Renal cortex interstitium (tissue), 11 donors: ENCODE data around the gene KAT7. TPM values are rescaled to one million over a fixed set of nuclear protein-coding genes. Genes with fewer than 3 reads are reported as not detected.
A peak's percentile ranks its signal among the peaks of the same experiment; 100 is the strongest.
"Not testable (repeated sequence)": the region's sequence is repeated elsewhere in the genome, so short reads cannot be mapped to it uniquely, and the experiment has no call there.

Source experiments
- DNase-seq, 11 donors: peaks; one replicate each; pipeline ENCODE4 v3.0.0-alpha.2; 2013; ENCODE audit warnings: low read depth in 9 of 11, low spot score in 4 of 11; ENCODE audit errors: extremely low read depth in 1 of 11
- polyA plus RNA-seq, 3 donors: library from polyadenylated mRNA; unstranded; fragments of 120-200 nt; gene quantifications; one replicate each; pipeline ENCODE4 v1.2.1, GENCODE V29; 2013; ENCODE audit not compliant: insufficient read length in 3 of 3

Gene KAT7
- polyA plus RNA-seq, 3 donors: 49.1 to 54.9 (median 52.1) TPM

DNA sequence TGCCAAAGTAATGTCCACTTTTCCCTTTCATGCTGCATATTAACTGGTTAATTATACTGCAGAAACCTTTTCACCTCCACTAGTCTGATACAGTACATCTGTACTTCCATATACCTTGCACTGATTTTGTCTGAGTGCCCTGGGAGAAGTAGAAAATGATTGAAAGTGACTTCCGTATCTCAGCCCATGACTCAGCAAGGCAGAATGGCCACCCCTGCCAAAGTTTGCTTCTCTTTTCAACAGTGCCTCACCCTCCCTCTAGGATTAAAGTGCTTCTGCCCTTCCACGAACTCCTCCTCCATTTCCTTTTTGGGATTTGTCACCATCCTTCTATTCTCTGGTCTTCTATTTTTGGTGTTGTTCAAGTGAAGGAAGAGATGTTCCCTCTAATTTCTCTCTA is 39.8 kb downstream of the KAT7 start:
- DNase-seq: not testable (repeated sequence)

DNA sequence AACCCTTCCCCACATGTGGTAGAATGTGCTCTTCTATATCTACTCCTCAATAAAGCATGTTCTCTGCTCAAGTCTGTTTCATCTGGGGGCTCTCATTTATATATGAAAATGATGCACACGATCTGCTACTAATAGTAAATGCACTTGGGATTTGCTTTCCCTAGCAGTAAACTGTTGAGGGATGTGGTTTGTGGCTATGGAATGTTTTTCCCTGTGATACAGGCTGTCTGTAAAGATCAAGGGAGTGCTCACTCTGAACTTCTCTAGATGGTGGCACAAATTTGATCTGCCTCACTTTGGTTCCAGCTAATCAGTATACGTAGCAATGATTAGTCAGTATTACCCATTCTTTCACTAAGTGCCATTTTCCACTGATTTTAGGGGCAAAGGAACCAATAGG is 40.5 kb downstream of the KAT7 start:
- DNase-seq: no peak

DNA sequence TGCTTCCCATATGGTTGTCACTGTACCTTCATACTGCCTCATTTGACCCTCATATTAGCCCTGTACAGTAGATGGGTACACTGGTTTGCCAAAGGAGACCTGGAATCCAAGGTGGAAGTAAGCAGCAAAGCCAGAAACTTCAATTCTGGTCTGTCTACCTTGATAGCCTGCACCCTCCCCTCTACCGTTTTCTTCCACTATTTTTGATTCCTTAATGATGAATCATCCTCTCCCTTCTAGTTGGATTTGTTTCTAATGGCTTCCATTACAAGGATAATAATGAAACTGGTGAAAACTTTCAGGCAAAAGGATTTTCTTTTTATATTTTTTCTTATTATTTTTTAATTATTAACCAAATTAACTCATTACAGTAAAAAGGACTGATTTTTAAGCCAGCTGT is 42.1 kb downstream of the KAT7 start:
- DNase-seq: no peak

DNA sequence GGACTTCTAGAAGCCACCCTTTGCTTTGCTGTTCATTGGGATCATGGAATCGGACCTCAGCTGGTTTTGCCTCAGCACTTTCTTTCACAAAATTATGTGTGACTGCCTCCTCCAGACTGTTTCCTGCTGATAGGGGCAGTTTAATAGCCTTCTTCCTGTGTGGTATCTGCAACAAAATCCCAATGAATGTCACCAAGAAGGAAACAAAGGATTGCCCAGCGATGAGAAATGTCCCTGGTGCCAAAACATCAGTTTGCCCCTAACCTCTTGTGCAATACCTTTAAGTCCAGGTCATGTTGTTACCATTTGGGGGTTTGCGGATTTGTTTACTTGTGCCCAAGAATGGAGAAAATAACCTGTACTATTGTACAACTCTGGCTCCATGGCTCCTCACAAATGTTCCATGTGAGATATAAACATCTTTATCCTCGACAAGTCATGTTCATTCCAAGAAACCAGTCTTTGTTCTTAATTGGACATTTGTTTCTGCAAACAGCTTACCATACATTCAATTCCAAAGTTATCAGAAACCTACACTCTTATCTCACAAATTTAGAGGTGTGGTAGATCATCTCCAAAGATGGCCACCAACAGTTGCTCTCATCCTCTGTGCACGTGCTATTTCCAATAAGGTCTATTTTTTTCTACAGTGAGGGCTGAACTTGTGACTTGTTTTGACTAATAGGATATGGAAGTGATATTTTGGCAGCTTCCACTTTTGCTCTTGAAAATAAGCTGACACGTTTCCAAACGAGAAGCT is 44.5 kb downstream of the KAT7 start:
- no peak for DNase-seq

DNA sequence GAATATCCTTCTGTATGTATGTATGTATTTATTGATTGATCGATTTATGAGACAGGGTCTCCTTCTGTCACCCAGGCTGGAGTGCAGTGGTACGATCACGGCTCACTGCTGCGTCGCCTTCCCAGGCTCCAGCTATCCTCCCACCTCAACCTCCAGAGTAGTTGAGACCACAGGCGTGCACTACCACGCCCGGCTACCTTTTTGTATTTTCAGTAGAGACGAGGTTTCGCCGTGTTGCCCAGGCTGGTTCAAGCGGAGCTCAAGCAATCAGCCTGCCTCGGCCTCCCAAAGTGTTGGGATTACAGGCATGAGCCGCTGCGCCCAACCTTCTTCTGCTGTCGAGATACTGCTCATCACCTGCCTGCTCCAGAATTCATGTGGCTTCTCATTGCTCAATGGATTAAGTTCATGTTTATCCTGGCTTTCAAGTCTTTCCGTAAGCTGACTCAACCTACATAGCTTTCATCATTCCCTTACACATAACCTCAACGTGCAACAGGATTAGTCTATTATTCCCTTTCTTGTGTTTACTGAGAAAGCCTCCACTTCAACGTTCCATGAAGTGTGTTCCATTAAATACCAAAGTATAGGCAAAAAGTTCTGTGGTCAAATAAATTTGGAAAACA is 45.8 kb downstream of the KAT7 start:
- DNase-seq: no peak

DNA sequence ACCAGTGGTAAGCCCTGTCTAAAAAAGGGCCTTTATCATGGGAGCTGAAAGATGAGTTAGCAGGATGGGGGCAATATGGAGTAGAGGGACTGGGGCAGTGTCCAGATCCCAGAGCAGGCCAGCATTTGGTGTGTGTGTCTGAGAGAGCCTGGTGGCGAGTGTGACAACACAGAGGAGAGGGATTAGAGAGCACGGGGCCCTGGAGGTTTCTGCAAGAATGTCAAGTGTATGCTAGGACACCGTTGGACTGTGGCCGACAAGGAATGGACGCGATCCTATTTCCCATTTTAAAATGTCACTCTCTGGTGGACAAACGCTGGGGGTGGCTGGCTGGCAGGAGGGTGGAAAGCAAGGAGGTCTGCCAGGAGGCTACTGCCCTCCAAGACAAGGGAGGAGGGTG is 47.0 kb downstream of the KAT7 start:
- DNase-seq: no peak

DNA sequence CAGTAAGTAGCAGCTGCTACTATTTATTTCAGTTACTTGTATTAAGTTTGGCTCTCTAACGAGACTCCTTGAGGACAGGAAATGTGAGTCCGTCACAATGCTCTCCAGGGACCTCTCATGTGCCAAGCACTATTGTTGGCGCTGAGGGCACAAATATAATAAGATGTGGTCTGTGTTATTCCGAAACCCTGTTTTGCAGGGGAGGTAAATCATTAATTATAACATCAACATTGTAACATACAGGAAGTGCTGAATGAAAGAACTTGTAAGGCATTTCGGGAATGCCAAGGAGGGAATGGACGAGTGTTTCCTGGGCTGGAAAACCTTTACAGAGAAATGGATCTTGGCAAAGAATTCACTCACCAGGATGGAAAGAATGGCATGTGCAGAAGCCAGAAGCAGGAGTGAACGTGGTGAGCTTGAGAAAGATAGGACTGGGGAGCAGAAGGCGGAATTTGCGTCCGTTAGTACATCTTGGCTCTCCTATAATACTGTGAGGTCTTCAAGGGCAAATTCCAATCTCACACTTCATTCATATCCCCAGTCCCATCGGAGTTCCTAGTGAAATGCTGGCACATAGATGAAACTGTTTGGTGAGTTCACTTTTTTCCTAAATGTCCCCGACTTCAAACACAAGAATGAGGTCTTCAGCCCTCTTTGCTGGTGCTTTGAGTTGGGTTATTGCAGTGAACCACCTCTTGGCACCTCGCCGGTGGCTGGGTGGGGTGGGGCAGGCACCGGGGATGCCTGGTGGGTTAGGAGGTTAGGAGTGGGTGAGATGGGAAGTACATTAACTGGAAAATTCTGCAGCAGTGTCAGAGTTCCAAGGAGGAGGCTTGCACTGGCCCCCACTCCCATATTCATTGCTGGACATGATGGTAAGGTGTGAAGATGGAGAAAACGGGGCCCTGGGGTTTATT is 47.9 kb downstream of the KAT7 start:
- DNase-seq: peak in 3 of 11 donors; percentile 33 to 57 (median 47)

DNA sequence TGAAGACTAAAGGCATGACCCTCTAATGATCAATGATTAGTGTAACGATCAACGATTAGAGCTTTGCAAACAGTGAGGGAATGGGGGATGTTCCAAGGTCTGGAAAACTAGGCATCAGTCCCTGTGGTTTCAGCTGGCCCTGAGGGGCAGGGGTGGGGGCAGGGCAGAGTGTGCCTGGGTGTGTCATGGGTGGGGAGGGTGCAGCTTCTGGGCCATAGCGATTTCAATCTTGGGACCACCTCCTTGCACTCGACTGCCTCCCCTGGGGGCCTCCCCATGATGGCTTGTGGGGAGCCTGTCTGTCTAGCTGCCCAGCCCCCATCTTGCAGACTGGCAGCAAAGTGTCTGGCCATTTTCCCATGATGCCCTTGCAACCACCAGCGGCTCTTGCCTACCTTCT is 51.0 kb downstream of the KAT7 start:
- no peak for DNase-seq

DNA sequence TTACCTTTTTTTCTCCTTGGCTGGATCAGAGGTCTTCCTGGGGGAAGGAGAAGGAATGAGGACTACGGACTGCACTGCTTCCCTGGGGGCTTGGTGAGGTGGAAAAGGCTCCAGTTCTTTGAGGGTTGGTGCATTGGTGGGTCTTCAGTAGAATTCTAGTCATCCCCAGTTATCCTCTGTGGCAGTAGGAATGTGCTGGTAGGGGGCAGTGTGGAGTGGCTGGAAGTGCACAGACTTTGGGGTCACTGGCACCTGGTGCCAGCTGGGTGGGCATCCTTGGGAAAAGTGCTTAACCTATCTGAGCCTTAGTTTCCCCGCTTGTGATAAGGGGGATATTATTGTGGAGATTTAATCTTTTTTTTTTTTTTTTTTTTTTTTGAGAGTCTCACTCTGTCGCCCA is 53.1 kb downstream of the KAT7 start:
- no peak for DNase-seq

DNA sequence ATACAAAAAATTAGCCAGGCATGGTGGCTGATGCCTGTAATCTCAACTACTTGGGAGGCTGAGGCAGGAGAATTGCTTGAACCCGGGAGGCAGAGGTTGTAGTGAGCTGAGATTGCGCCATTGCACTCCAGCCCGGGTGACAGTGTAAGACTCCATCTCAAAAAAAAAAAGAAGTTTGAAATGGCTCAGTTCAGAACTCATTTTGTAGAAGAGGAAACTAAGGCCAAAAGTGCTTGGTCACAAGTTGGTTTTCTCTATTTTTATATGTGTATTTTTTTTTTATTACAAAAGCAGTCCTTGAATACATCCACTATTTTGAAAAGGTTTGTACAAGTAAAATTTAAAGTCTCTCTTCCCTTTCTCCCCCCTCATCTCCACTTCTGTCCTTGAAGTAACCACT is 53.9 kb downstream of the KAT7 start:
- DNase-seq: no peak

DNA sequence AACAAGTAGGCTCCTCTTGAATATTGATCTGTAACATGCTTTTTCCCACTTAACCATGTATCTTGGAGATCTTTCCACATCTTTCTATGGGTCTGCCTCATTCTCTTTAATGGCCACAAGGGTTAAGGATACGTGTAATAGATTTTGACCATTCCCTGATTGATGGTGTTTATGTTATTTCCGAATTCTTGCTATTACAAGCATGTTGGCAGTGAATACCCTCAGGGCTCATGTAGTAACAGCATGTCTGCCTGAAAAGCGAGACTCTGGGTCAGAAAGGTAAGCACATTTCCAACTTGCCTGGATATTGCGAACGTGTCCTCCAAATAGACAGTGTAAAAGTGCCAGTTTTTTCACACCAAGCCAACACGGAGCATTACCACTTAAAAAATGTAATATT is 54.4 kb downstream of the KAT7 start:
- no peak for DNase-seq

DNA sequence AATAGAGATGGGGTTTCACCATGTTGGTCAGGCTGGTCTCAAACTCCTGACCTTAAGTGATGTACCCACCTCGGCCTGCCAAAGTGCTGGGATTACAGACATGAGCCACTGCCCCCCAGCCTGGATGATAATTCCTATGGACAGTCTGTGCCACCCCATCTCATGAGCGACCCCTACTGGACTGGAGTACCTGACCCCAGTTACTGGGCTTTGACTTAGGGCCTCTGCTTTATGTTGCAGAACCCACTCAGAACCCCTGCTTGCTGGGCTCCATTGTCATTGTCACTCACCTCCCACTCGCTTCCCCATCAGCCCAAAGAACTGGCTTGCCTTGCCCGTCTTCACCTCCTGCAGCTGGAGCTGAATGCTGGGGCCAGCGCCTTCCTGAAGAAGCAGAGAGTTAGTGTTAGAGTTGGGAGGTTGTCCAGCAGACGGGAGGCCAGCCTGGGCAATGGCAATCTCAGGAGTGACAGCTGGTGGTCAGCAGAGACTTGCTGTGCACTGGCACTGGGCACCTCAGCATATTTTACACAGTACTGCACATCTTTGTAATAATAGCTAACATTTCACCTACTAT is 55.4 kb downstream of the KAT7 start:
- no peak for DNase-seq

DNA sequence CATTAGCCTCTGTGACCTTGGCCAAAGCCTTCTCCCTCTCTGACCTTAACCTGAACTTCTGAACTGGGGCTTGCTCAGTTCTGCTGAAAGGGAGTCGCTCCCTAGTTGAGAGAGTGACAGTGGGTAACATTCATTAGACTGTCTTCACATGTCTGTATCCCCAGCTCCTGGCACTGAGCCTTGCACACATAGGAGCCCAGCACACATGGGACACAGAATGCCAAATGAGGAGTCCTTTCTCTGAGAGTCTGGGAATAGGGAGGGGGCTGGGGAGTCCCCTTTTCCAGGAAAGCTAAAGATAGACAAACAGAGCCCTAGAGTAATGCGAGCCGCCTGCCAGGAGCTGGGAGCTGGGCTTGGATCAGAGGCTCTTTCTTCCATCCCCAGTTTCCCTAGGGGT is 56.8 kb downstream of the KAT7 start:
- DNase-seq: no peak

DNA sequence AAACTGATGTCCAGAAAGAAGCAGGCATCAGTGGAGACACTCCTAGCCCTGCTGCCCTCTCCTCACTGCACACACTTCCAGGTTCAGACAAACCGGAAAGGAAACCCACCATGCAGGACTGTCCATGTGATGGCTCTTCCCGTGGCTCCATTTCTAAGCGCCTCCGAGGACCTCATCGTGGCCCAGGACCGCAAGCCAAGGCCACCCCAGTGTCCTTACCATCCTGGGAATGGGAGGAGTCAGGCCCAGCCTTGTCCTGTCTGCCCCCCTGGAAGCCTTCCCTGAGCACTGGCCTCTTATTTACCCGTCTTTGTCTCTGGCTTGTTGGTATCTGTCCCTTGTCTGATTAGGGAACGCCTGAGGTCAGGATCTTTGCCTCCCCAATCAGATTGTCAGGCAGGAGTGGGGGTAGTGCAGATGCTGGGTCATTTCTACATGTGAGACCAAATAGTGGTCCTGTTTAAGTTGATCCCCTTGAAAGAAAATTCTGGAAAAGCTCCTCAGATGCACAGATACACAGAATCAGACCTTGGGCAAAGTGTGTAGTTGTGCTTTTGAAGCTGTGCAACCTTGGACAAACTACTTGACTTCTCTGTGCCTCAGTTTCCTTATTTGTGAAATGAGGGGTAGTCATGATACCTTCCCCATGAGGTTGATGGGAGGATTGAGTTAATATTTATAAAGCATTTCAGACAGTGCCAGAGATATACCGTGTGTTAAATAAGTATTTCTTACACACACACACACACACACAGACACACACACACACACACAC is 58.6 kb downstream of the KAT7 start:
- no peak for DNase-seq

DNA sequence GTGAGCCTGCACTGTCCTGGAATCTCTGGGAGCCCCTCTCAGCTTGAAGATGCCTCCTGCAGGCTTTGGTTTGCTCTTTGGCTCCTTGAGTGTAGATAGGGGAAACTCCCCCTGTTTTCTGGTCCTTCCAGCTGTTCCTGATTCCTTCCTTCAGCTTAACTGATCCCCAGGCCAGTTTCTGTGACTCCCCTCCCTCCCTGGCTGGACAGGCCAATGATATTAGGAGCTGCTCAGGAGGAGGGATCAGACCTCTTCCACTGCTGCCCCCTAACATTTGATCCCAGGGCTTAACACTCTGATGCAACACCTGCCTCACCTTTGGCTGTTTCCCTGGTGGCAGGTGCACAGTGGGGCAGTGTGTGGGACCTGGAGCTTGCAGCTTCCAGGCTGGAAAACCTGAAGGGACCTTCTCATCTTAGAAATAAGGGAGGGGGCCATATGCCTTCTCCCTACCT is 59.6 kb downstream of the KAT7 start, which contains the start of gene TAC4:
Gene TAC4, minus strand, starts transcription at position 51 of the 455 bp plus-strand sequence. CDS start 52 bp downstream, outside the sequence.
- no peak for DNase-seq

DNA sequence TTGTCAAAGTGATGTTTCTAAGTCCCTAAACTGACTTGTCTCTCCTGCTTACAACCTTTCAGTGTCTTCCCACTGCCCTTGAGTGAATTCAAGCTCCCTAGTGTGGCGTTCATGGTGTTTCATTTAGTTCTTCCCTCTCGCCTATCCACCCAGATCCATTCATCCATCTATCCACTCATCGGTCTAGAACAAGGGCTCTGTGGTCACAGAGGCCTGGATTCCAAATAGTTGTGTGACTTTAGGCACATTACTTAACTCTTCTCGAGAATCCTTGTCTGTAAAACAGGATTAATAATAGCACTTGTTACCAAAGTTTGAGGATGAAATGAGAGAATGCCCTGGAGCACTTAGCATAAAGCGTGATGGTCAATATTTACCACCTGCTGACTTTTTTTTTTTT is 60.3 kb downstream of the KAT7 start:
- DNase-seq: no peak

DNA sequence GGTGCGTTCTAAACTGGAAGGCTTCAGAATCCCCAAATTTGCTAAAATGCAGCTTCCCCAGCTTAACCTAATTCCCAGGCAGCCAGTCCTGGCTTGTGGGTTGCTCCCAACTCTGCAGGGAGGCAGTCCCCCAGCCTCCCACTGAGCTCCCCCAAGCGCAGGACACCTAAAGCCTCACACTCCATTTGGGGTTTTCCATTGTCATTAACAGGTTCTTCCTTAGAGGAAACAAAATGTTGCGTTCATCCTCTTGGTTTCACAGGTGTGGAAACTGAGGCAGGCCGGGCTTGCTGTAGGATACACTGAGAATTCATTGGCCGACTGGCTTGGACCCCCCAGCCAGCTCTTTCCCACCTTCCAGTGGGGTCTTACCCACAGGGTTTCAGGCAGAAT is 61.7 kb downstream of the KAT7 start:
- DNase-seq: no peak

DNA sequence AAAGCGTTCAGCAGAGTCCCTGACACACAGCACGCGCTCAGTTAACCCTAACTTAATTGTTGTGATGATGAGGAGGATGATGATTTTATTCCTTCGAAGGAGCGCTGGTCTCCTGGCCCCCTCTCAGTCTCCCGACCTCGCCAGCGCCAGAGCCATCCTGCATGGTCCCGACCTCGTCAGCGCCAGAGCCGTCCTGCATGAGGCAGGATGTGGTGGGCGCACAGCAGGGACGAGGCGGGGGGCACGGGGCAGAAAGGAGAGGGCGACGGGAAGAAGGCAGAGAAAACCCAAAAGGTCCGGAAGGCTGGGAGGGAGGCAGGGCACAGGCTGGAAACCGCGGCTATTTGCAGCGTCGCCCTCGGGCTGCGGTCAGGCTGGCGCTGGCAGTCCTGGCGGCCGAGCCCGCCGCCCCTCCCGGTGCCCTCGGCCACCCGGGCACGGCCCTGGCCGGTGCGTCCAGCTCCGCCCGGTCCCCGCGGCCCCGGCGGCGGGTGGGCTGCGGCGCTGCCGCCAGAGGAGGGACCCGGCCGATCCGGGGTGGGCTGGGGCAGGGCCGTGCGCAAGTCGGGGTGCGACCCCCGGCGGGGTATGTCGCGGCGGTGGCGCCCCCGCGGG is 62.4 kb downstream of the KAT7 start:
- no peak for DNase-seq
